Measurements from ENCODE around the gene NEK7. TPM values are rescaled to one million over a fixed set of nuclear protein-coding genes. Genes with fewer than 3 reads are reported as not detected.

NEK7 gene
- total and polyA plus RNA-seq, 9 of the 15 experiments (the other 6 are each of a cell fraction or from before 2014, with no cell fraction given), result 8.5 to 37.3 (median 27.7) TPM

DNA sequence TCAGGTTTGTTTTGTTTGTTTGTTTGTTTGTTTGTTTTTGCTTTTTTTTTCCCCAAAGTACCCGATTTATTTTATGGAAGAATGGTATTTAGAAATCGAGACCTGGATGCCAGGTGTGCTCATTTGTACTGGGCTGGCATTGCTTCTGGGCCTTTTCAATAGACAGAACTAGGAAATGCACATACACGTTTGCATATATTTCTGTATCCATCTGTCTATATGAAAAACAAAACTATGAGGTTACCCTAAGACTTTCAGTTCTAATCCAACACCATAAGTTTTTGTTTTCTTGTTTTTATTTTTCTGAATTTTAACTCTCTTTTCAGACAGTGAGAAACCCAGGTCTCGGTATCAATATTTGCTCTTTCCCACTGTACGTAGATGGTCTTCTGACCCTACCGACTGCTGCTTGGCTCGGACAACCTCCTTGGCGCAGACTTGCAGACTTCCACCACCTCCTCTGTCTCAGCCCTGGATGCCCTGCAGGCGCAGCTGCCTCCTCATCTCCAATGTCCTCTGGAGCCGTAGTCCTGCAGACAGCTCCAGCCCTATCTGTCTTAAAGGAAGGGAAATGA lies 171.7 kb downstream of the NEK7 start (continued):
- TF ChIP-seq, protein P1, sequence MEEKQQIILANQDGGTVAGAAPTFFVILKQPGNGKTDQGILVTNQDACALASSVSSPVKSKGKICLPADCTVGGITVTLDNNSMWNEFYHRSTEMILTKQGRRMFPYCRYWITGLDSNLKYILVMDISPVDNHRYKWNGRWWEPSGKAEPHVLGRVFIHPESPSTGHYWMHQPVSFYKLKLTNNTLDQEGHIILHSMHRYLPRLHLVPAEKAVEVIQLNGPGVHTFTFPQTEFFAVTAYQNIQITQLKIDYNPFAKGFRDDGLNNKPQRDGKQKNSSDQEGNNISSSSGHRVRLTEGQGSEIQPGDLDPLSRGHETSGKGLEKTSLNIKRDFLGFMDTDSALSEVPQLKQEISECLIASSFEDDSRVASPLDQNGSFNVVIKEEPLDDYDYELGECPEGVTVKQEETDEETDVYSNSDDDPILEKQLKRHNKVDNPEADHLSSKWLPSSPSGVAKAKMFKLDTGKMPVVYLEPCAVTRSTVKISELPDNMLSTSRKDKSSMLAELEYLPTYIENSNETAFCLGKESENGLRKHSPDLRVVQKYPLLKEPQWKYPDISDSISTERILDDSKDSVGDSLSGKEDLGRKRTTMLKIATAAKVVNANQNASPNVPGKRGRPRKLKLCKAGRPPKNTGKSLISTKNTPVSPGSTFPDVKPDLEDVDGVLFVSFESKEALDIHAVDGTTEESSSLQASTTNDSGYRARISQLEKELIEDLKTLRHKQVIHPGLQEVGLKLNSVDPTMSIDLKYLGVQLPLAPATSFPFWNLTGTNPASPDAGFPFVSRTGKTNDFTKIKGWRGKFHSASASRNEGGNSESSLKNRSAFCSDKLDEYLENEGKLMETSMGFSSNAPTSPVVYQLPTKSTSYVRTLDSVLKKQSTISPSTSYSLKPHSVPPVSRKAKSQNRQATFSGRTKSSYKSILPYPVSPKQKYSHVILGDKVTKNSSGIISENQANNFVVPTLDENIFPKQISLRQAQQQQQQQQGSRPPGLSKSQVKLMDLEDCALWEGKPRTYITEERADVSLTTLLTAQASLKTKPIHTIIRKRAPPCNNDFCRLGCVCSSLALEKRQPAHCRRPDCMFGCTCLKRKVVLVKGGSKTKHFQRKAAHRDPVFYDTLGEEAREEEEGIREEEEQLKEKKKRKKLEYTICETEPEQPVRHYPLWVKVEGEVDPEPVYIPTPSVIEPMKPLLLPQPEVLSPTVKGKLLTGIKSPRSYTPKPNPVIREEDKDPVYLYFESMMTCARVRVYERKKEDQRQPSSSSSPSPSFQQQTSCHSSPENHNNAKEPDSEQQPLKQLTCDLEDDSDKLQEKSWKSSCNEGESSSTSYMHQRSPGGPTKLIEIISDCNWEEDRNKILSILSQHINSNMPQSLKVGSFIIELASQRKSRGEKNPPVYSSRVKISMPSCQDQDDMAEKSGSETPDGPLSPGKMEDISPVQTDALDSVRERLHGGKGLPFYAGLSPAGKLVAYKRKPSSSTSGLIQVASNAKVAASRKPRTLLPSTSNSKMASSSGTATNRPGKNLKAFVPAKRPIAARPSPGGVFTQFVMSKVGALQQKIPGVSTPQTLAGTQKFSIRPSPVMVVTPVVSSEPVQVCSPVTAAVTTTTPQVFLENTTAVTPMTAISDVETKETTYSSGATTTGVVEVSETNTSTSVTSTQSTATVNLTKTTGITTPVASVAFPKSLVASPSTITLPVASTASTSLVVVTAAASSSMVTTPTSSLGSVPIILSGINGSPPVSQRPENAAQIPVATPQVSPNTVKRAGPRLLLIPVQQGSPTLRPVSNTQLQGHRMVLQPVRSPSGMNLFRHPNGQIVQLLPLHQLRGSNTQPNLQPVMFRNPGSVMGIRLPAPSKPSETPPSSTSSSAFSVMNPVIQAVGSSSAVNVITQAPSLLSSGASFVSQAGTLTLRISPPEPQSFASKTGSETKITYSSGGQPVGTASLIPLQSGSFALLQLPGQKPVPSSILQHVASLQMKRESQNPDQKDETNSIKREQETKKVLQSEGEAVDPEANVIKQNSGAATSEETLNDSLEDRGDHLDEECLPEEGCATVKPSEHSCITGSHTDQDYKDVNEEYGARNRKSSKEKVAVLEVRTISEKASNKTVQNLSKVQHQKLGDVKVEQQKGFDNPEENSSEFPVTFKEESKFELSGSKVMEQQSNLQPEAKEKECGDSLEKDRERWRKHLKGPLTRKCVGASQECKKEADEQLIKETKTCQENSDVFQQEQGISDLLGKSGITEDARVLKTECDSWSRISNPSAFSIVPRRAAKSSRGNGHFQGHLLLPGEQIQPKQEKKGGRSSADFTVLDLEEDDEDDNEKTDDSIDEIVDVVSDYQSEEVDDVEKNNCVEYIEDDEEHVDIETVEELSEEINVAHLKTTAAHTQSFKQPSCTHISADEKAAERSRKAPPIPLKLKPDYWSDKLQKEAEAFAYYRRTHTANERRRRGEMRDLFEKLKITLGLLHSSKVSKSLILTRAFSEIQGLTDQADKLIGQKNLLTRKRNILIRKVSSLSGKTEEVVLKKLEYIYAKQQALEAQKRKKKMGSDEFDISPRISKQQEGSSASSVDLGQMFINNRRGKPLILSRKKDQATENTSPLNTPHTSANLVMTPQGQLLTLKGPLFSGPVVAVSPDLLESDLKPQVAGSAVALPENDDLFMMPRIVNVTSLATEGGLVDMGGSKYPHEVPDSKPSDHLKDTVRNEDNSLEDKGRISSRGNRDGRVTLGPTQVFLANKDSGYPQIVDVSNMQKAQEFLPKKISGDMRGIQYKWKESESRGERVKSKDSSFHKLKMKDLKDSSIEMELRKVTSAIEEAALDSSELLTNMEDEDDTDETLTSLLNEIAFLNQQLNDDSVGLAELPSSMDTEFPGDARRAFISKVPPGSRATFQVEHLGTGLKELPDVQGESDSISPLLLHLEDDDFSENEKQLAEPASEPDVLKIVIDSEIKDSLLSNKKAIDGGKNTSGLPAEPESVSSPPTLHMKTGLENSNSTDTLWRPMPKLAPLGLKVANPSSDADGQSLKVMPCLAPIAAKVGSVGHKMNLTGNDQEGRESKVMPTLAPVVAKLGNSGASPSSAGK (IDR thresholded peaks at IDR 0.05), result no peak
- TF ChIP-seq SMARCA5 (IDR thresholded peaks at IDR 0.05), result no peak
- TF ChIP-seq, protein P2, sequence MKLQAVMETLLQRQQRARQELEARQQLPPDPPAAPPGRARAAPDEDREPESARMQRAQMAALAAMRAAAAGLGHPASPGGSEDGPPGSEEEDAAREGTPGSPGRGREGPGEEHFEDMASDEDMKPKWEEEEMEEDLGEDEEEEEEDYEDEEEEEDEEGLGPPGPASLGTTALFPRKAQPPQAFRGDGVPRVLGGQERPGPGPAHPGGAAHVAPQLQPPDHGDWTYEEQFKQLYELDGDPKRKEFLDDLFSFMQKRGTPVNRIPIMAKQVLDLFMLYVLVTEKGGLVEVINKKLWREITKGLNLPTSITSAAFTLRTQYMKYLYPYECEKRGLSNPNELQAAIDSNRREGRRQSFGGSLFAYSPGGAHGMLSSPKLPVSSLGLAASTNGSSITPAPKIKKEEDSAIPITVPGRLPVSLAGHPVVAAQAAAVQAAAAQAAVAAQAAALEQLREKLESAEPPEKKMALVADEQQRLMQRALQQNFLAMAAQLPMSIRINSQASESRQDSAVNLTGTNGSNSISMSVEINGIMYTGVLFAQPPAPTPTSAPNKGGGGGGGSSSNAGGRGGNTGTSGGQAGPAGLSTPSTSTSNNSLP (IDR thresholded peaks at IDR 0.05; ENCODE audit: borderline replicate concordance, low read depth, low read length), result no peak
- no peak for TF ChIP-seq FUS (optimal IDR thresholded peaks at IDR 0.05; ENCODE audit: low read depth, low read length)
- TF ChIP-seq, protein P3, sequence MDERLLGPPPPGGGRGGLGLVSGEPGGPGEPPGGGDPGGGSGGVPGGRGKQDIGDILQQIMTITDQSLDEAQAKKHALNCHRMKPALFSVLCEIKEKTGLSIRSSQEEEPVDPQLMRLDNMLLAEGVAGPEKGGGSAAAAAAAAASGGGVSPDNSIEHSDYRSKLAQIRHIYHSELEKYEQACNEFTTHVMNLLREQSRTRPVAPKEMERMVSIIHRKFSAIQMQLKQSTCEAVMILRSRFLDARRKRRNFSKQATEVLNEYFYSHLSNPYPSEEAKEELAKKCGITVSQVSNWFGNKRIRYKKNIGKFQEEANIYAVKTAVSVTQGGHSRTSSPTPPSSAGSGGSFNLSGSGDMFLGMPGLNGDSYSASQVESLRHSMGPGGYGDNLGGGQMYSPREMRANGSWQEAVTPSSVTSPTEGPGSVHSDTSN (CRISPR knock-in tag; IDR thresholded peaks at IDR 0.05; ENCODE audit: low read depth), result no peak
- TF ChIP-seq, protein P3 (tag; conservative IDR thresholded peaks at IDR 0.05; ENCODE audit: low read depth), result no peak
- no peak for TF ChIP-seq ZNF274 (IDR thresholded peaks at IDR 0.05; ENCODE audit: borderline replicate concordance, low read depth, low read length)
- no peak for TF ChIP-seq CHCHD3 (CRISPR knock-in tag; IDR thresholded peaks at IDR 0.05)
- TF ChIP-seq DPF2 (IDR thresholded peaks at IDR 0.05), result no peak
- no peak for TF ChIP-seq SAFB (IDR thresholded peaks at IDR 0.05; ENCODE audit: borderline replicate concordance, low read depth, low read length)
- no peak for TF ChIP-seq TGIF2 (CRISPR knock-in tag; IDR thresholded peaks at IDR 0.05)
